H1 (cell line): ENCODE results near the gene PTX4.

ENCODE experiments used
- ASH2L ChIP-seq: fragments of 200-600, 300-600 bp; sonication (generic); IDR thresholded peaks from one replicate; pipeline ENCODE4 v1.7.1; 2017; ENCODE audit warnings: low read length
- ATF3 ChIP-seq: IDR thresholded peaks from 2 replicates; pipeline ENCODE4 v1.6.1; 2011; ENCODE audit warnings: low read depth, mild to moderate bottlenecking, low read length; ENCODE audit not compliant: insufficient read depth
- CTCF ChIP-seq, 3 experiments: IDR thresholded peaks; 1 replicate in 2 of 3; 2 replicates in 1 of 3; pipeline versions ENCODE4 v1.5.1 to v1.6.1; 2011; ENCODE audit warnings: low read length in 3 of 3, mild to moderate bottlenecking in 3 of 3, inconsistent platforms in 2 of 3, low read depth in 1 of 3, moderate library complexity in 1 of 3; ENCODE audit not compliant: insufficient read depth in 1 of 3; ENCODE audit errors: control extremely low read depth in 1 of 3
- EZH2 ChIP-seq: fragments of 200-600 bp; sonication (generic); IDR thresholded peaks from 2 replicates; pipeline ENCODE4 v1.7.1; 2012; ENCODE audit warnings: low read depth, mild to moderate bottlenecking, moderate library complexity, low read length, inconsistent platforms; ENCODE audit not compliant: severe bottlenecking
- JUN ChIP-seq: IDR thresholded peaks from 2 replicates; pipeline ENCODE4 v1.6.1; 2011; ENCODE audit warnings: low read depth, mild to moderate bottlenecking, improper control_type of control experiment, low read length
- MAX ChIP-seq: IDR thresholded peaks from 2 replicates; pipeline ENCODE4 v1.6.1; 2012; ENCODE audit warnings: inconsistent platforms
- POLR2A ChIP-seq, 2 experiments: IDR thresholded peaks; 1 replicate in 1 of 2; 2 replicates in 1 of 2; pipeline ENCODE4 v1.6.1; 2011; ENCODE audit warnings: low read depth in 2 of 2, low read length in 2 of 2, mild to moderate bottlenecking in 2 of 2; ENCODE audit errors: control extremely low read depth in 1 of 2
- POLR2AphosphoS5 ChIP-seq: IDR thresholded peaks from 2 replicates; pipeline ENCODE4 v1.6.1; 2011; ENCODE audit warnings: low read depth, low read length
- RFX5 ChIP-seq: IDR thresholded peaks from 2 replicates; pipeline ENCODE4 v1.6.1; 2011; ENCODE audit warnings: low read depth, low read length, improper control_type of control experiment, borderline replicate concordance
- TAF7 ChIP-seq: optimal IDR thresholded peaks from 2 replicates; pipeline ENCODE3; 2011; ENCODE audit warnings: low read depth, mild to moderate bottlenecking, inconsistent platforms, low read length, moderate library complexity, borderline replicate concordance
- YY1 ChIP-seq: IDR thresholded peaks from 2 replicates; pipeline ENCODE4 v1.6.1; 2011; ENCODE audit warnings: low read depth, mild to moderate bottlenecking, low read length

- peak; percentile 40 to 43 (median 41); a peak in 3 of 4 replicates for TF ChIP-seq CTCF (IDR thresholded peaks at IDR 0.05; ENCODE audit: control extremely low read depth in 1 of 3, insufficient read depth in 1 of 3, low read depth in 1 of 3, low read length in 3 of 3)
- TF ChIP-seq POLR2A (IDR thresholded peaks at IDR 0.05; ENCODE audit: control extremely low read depth in 1 of 2, low read depth in 2 of 2, low read length in 2 of 2) = no peak
- TF ChIP-seq MAX = no peak
- no peak for TF ChIP-seq JUN
- no peak for TF ChIP-seq POLR2AphosphoS5
- TF ChIP-seq YY1 = no peak
- no peak for TF ChIP-seq ASH2L
- no peak for TF ChIP-seq RFX5
- no peak for TF ChIP-seq ATF3
- TF ChIP-seq TAF7 = no peak
- no peak for TF ChIP-seq EZH2
Measured at GRCh38 chr16:1450218-1450617, 38.5 kb downstream of the PTX4 start.
